Transverse colon (tissue), 4 donors: ENCODE results near the gene GNAQ. TPM values are rescaled to one million over a fixed set of nuclear protein-coding genes. Genes with fewer than 3 reads are reported as not detected.
"Not testable (repeated sequence)": the region's sequence is repeated elsewhere in the genome, so short reads cannot be mapped to it uniquely, and the experiment has no call there.

Experiments used
- DNase-seq: peaks from one replicate; pipeline ENCODE4 v3.0.0-alpha.2; 2019
- H3K27ac ChIP-seq, 4 donors: fragments of 200-600 bp; sonication (generic); 2 replicates each; pipeline ENCODE4 v1.5.1; 2016 to 2018; ENCODE audit warnings: inconsistent platforms in 4 of 4
- H3K27me3 ChIP-seq: fragments of 200-600 bp; sonication (generic); 2 replicates; pipeline ENCODE4 v1.5.1; 2017; ENCODE audit warnings: inconsistent platforms
- H3K36me3 ChIP-seq, 4 donors: fragments of 200-600 bp; sonication (generic); 2 replicates each; pipeline ENCODE4 v1.5.1; 2017 to 2019; ENCODE audit warnings: inconsistent platforms in 4 of 4
- H3K4me1 ChIP-seq, 4 donors: fragments of 200-600 bp; sonication (generic); 2 replicates each; pipeline ENCODE4 v1.5.1; 2017 to 2020; ENCODE audit warnings: inconsistent platforms in 4 of 4
- H3K4me3 ChIP-seq, 4 donors: fragments of 200-600 bp; sonication (generic); 1 replicate in 1 of 4; 2 replicates in 3 of 4; pipeline versions ENCODE4 v1.5.1 to v1.6.1; 2017 to 2019; ENCODE audit warnings: inconsistent platforms in 4 of 4
- H3K9me3 ChIP-seq, 2 donors: fragments of 200-600 bp; sonication (generic); 2 replicates each; pipeline ENCODE4 v1.5.1; 2017 to 2019; ENCODE audit warnings: inconsistent platforms in 2 of 2
- CTCF ChIP-seq, 5 experiments: fragments of 200-600 bp in 3 of 5; fragments of 450-650 bp in 2 of 5; sonication (generic) in 3 of 5; IDR thresholded peaks; 1 replicate in 2 of 5; 2 replicates in 3 of 5; pipeline ENCODE4 v1.5.1; 2016 to 2017; ENCODE audit warnings: antibody characterized with exemption in 5 of 5, inconsistent platforms in 3 of 5, mild to moderate bottlenecking in 2 of 5, moderate library complexity in 1 of 5
- EP300 ChIP-seq: sonication (generic); formaldehyde crosslinking; IDR thresholded peaks from one replicate; pipeline ENCODE4 v1.6.1; 2017; ENCODE audit warnings: antibody characterized with exemption, low read depth
- POLR2A ChIP-seq: fragments of 450-650 bp; IDR thresholded peaks from one replicate; pipeline ENCODE4 v1.6.1; 2016; ENCODE audit warnings: antibody characterized with exemption, mild to moderate bottlenecking, moderate library complexity
- POLR2AphosphoS5 ChIP-seq, 3 donors: sonication (generic); formaldehyde crosslinking; IDR thresholded peaks; one replicate each; pipeline ENCODE4 v1.6.1; 2016; ENCODE audit warnings: antibody characterized with exemption in 3 of 3
- WGBS, 2 donors: methylation state at CpG; one replicate each; pipeline ENCODE4 v1.1.5; 2018; ENCODE audit warnings: low coverage in 1 of 2; 5-methylcytosine and 5-hydroxymethylcytosine counted together
- in situ Hi-C, 4 donors: fragments of 200-750 bp; cut with MboI; loops; one replicate each; pipeline versions ENCODE4 v1.15.0 to v1.15.1; 2017; ENCODE audit warnings: low sequenced_read_pairs in 3 of 4, low pct_ligation_motif_present in 1 of 4, low pct_unique_long_range_greater_than_20kb in 1 of 4
- intact Hi-C: fragments of 100-400 bp; cut with DNase I; formaldehyde crosslinking; loops from one replicate; pipeline ENCODE4 v1.15.1; 2023; ENCODE audit warnings: low total_unique reads
- total RNA-seq, 4 donors: library from RNA; depleted of rRNA; stranded (reverse); fragments of >200 nt; gene quantifications; one replicate each; pipeline ENCODE4 v1.1.0, GENCODE V29; 2016

The GNAQ gene
- total RNA-seq, 4 donors from 2014 or later = 36.3 to 54.9 (median 47.1) TPM

- H3K27ac ChIP-seq = peak overlapping the region; percentile 66 to 73 (median 71)
- 46 to 53% methylated on average over 7 to 8 of the region's 8 CpGs for WGBS, 2 donors
- peak; percentile 63 for DNase-seq
Measured at GRCh38 chr9:77879437-77879943, 152.1 kb downstream of the GNAQ start.

GRCh38 chr9:77878793-77879192 lies 152.8 kb downstream of the GNAQ start:
- H3K27me3 ChIP-seq, intact Hi-C loops, in situ Hi-C loops, H3K4me3 ChIP-seq, H3K36me3 ChIP-seq, DNase-seq, H3K9me3 ChIP-seq: not testable (repeated sequence)
- 61 to 77% methylated on average over 3 to 5 of the region's 5 CpGs for WGBS, 2 donors
- Histone ChIP-seq H3K4me1 (peaks cover 15 to 61% (median 48%) of the 10 kb centered on the region in 4 donors), H3K27ac (peak overlapping the region; percentile 66 to 73 (median 71))

More at GRCh38 chr9:77879437-77879943, 152.1 kb downstream of the GNAQ start:
- Histone ChIP-seq H3K9me3 (no peaks in the 10 kb centered on the region), H3K36me3 (no peaks in the 10 kb centered on the region), H3K4me1 (peaks cover 15 to 68% (median 54%) of the 10 kb centered on the region in 4 donors), H3K4me3 (no peak overlapping the region), H3K27me3 (no peaks in the 10 kb centered on the region)
- in situ Hi-C loops = no loop called here
- TF ChIP-seq EP300 = no peak
- no peak for TF ChIP-seq CTCF (IDR thresholded peaks at IDR 0.05)
- TF ChIP-seq POLR2AphosphoS5 (IDR thresholded peaks at IDR 0.05) = no peak
- no peak for TF ChIP-seq POLR2A
- intact Hi-C loops = no loop called here

GRCh38 chr9:77877976-77878375 lies 153.6 kb downstream of the GNAQ start:
- DNase-seq = no peak
- Histone ChIP-seq H3K27me3 (no peaks in the 10 kb centered on the region), H3K4me3 (no peak overlapping the region), H3K4me1 (peaks cover 15 to 58% (median 42%) of the 10 kb centered on the region in 4 donors), H3K27ac (no peak overlapping the region), H3K9me3 (no peaks in the 10 kb centered on the region), H3K36me3 (no peaks in the 10 kb centered on the region)
- 97% methylated on average over 1 of the region's 1 CpG; no CpG with 5 or more reads in 1 of the 2 donors for WGBS, 2 donors
- in situ Hi-C loops = no loop called here
- no peak for TF ChIP-seq POLR2A
- no peak for TF ChIP-seq POLR2AphosphoS5 (IDR thresholded peaks at IDR 0.05)
- no peak for TF ChIP-seq CTCF (IDR thresholded peaks at IDR 0.05)
- TF ChIP-seq EP300 = no peak
- intact Hi-C loops = no loop called here

- DNase-seq = no peak
- Histone ChIP-seq H3K36me3 (no peaks in the 10 kb centered on the region), H3K4me3 (no peak overlapping the region), H3K4me1 (peaks cover 21 to 62% (median 36%) of the 10 kb centered on the region in 4 donors), H3K27me3 (no peaks in the 10 kb centered on the region), H3K27ac (no peak overlapping the region), H3K9me3 (no peaks in the 10 kb centered on the region)
- intact Hi-C loops = no loop called here
- TF ChIP-seq EP300 (no peak), POLR2AphosphoS5 (IDR thresholded peaks at IDR 0.05) (no peak), CTCF (IDR thresholded peaks at IDR 0.05) (no peak), POLR2A (no peak)
- 83 to 88% methylated on average over 3 of the region's 3 CpGs for WGBS, 2 donors
- in situ Hi-C loops = no loop called here
Measured at GRCh38 chr9:77876590-77876989, 155.0 kb downstream of the GNAQ start.

- H3K4me3 ChIP-seq = no peak overlapping the region
- no peaks in the 10 kb centered on the region for H3K9me3 ChIP-seq
- no peaks in the 10 kb centered on the region for H3K36me3 ChIP-seq
- no peak overlapping the region for H3K27ac ChIP-seq
- H3K4me1 ChIP-seq = peaks cover 20 to 63% (median 32%) of the 10 kb centered on the region in 4 donors
- H3K27me3 ChIP-seq = no peaks in the 10 kb centered on the region
- WGBS, 2 donors = 20 to 28% methylated on average over 1 to 2 of the region's 2 CpGs
- intact Hi-C loops = no loop called here
- no peak for TF ChIP-seq POLR2A
- TF ChIP-seq EP300 = no peak
- TF ChIP-seq CTCF (IDR thresholded peaks at IDR 0.05) = no peak
- TF ChIP-seq POLR2AphosphoS5 (IDR thresholded peaks at IDR 0.05) = no peak
- DNase-seq = no peak
- in situ Hi-C loops = no loop called here
Measured at GRCh38 chr9:77876091-77876490, 155.5 kb downstream of the GNAQ start.
